ENCODE data around the gene SPEM2.

SPEM2 gene

GRCh38 chr17:7425316-7425715, at the start of gene SPEM2:
Gene SPEM2 (plus strand): TSS chr17:7425616. CDS start chr17:7425689, 73 bp downstream.
- DNase-seq (ENCODE audit: low read depth, low spot score) = no peak

GRCh38 chr17:7379134-7379533, 46.3 kb upstream of the SPEM2 start:
- DNase-seq (ENCODE audit: low read depth, low spot score) = no peak

- no peak for DNase-seq (ENCODE audit: low read depth, low spot score)
Observed at GRCh38 chr17:7380321-7380720, 45.1 kb upstream of the SPEM2 start.

DNA sequence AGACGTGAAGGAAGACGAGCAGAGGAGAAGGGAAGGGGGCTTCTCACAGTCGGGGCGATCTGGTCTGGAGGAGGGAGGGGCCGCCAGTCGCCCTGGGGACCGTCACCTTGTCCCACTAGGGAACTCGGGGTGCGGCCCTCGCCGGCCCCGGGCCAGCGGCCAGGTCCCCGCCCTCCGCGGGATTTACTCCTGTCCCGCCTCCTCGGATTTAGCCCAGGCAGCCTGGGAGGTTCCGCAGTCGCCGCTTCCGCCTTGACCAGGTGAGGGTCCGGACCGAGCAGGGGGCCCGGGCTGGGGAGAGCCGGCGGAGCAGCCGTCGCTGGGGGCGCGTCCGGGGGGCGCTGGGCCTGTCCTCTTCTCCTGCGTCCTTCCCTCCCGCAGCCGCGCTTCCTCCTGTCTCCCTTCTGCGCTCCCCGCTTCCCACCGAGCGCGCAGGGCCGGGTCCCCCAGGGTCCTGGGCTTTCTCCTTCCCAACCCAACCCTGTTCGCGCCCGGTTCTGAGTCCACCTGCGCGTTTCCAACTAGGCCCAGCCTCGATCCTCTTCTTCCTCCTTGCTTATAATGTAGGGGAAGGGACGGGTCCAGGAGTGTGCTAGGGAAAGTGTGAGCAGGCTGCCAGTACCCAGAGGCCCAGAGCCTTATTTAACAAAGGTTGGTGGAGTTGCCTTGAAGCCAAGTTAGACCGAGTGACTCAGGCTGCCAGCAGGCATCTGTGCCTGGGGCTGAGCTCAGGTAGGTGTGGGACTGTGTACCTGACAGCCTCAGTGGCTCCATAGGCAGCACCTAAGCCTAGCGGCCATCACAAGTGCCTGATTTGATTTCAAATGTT, 44.3 kb upstream of the SPEM2 start, which contains the start of gene TNK1:
TNK1 (plus strand) TSS at position 235 of the 829 bp plus-strand sequence. CDS start 1,838 bp downstream, outside the sequence.
- DNase-seq (ENCODE audit: low read depth, low spot score) = no peak

GRCh38 chr17:7382901-7383300, 42.5 kb upstream of the SPEM2 start:
- DNase-seq (ENCODE audit: low read depth, low spot score) = no peak

DNA sequence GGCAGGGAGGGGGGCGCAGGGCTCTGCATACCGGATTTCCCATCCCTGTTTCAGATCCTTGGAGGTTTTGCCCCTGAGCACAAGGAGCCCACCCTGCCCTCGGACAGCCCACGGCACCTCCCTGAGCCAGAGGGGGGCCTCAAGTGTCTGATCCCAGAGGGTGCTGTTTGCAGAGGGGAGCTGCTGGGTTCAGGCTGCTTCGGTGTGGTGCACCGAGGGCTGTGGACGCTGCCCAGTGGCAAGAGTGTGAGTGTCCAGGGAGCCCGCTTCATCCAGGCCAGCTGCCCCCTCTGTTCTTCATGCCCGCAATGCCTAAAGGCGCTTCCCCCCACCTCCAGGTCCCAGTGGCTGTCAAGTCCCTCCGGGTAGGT, 42.1 kb upstream of the SPEM2 start:
- DNase-seq (ENCODE audit: low read depth, low spot score) = no peak

DNA sequence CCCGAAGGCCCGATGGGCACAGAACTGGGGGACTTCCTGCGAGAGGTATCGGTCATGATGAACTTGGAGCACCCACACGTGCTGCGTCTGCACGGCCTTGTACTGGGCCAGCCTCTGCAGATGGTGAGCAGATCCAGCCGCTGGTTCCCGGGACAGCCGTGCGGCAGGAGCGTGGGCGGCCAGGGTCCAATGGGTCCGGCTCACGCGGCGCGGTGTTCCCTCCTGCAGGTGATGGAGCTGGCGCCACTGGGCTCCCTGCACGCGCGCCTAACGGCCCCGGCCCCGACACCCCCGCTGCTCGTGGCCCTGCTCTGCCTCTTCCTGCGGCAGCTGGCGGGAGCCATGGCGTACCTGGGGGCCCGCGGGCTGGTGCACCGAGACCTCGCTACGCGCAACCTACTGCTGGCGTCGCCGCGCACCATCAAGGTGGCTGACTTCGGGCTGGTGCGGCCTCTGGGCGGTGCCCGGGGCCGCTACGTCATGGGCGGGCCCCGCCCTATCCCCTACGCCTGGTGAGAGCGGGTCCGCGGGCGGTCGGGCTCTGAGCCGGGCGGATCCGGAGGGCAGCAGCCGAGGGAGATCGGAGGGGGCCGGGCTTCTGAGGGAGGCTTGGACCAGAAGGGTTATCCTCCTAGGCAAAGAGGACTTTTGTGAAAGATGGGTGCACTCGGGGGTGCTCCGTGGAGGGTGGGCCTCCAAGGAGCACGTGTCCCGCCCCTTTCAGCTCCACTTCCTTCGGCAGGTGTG, 41.5 kb upstream of the SPEM2 start:
- DNase-seq (ENCODE audit: low read depth, low spot score) = no peak

GRCh38 chr17:7384489-7385081, 40.8 kb upstream of the SPEM2 start:
- DNase-seq (ENCODE audit: low read depth, low spot score) = no peak

DNA sequence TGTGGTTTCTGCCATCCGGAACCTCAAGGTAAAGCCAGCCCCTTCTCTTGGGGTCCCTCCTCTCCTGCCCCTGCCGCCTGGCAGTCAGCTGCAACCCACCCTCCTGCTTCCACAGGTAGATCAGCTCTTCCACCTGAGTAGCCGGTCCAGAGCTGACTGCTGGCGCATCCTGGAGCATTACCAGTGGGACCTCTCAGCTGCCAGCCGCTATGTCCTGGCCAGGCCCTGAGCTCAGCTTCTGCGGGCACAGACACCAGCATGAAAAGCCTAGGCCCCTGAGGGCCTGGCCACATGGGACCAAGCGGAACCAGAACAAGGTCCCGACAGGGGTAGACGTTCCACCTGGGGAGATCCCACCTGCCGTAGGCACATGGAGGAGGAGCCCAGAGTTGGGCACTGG, 36.6 kb upstream of the SPEM2 start:
- no peak for DNase-seq (ENCODE audit: low read depth, low spot score)

GRCh38 chr17:7389924-7390910, 35.2 kb upstream of the SPEM2 start:
- no peak for DNase-seq (ENCODE audit: low read depth, low spot score)

DNA sequence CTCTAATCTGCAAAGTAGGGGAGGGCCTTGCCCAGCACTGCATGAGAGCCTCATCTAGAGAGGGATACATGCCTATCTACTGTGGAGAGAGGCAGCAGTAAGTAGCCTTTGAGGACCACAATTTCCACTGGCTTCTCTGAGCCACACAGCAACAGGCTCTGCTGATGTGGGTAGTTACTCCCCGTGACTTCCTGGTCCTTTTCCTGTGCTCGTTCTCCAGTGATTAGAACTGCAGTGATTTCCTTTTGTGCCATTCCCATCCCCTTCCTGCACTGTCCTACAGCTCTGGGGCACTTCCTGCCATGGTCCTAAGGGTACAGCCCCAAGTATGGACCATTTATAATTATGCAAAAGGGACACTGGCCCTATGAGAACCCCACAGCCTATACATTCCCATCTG, 34.1 kb upstream of the SPEM2 start:
- DNase-seq (ENCODE audit: low read depth, low spot score) = no peak

GRCh38 chr17:7392696-7393612, 32.5 kb upstream of the SPEM2 start:
- no peak for DNase-seq (ENCODE audit: low read depth, low spot score)

DNA sequence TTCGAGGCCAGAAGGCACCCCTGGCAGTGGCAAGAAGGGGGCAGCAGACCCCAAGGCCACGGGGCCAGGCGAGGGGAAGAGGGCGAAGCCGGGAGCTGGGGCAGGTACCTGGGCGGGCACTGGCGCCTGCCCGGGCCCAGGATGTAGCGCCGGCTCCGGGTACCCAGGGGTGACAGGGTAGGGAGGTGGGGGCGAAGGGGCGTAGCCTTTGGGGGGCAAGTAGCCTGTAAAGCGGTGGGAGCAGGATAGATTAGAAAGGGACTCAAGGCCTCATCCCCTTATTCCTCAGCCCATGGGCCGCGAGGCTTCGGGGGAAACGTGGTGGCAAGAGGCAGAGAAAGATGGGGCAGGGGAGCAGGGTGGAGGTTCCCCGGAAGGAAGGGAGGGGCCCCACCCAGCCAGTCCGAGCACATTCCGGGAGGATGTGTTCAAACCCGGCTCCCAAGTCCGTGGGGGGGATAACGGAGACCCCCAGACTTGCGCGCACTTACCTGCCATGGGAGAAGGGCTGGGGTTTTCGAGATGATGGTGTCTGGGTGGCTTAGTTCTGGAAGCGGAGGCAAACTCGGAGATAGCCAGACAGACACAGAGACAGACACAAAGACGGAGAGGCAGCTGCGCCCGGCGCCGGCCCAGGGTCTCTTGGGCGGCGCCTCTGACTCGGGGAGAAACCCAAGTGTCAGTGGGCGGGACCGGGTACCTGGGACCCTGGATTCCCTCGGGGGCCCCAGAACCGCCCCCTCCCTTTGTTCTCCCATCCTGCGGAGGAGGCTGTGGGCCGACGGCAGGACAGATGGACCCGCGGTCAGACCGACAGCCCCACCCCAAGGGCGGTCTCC, 31.6 kb upstream of the SPEM2 start:
- no peak for DNase-seq (ENCODE audit: low read depth, low spot score)

DNA sequence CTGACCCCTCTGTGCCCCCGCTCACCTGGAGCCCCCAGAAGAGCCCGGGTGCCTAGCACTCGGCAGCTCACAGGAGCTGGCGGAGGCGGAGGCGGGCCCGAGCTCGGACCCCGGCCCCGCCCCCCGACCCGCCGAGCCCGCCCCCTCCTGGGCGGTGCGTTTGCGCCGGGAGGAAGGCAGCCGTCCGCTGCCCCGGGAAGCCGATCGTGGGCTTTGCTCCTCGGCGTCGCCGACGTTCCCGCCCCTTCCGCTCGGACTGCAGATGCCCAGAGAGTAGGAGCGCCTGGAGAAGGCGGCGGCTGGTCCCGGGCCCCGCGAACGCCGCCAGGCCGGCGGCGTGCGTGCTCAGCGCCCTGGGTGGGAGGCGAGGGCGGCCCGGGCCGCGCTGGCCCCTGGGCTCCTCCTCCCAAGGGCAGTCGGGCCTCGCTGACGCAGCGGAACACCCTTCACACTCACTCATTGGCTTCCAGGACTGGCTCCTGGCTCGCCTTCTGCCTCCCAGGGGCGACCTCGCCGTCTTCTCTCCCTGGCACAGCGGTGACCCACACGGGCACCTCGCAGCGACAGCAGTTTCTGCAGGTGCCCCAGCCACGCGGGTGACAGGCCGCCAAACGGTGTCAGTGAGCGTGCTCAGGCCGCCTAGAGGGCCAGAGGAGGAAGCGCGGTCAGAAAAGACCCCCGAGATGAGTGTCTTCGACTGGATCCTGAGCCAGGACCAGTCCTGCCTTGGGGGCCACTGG, 30.8 kb upstream of the SPEM2 start, which contains the start of gene PLSCR3:
PLSCR3 (minus strand) TSS at position 74 of the 740 bp plus-strand sequence. CDS start 415 bp downstream, outside the sequence.
- DNase-seq (ENCODE audit: low read depth, low spot score) = no peak

GRCh38 chr17:7396147-7396546, 29.3 kb upstream of the SPEM2 start:
- DNase-seq (ENCODE audit: low read depth, low spot score) = no peak

DNA sequence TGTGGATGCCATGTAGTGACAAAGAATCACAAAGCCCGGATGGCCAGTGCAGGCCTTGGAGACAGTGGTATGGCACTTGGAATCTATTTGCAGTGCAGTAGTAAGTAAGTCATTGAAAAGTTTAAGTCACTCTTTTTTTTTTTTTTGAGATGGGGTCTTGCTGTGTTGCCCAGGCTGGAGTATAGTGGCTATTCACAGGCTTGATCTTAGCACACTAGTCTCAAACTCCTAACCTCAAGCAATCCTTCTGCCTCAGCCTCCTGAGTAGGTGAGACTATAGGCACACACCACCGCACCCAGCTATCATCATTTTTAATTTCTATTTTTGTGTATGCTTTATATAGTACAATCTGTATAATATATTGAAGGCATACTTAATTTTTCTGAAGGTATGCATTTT, 26.8 kb upstream of the SPEM2 start:
- DNase-seq (ENCODE audit: low read depth, low spot score) = no peak

GRCh38 chr17:7403043-7403726, 22.2 kb upstream of the SPEM2 start:
- DNase-seq (ENCODE audit: low read depth, low spot score) = no peak

DNA sequence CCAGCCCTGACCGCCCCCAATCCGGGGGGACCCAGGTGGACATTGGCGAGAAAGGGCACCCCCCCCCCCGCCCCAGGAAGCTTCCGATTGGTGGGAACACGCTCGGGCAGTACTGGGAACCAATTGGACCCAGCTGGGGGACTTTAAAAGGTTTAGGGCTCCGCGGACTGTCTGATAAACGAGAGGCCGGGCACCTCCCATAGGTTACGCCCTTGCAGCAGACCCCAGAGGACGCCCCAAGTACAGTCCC, 21.8 kb upstream of the SPEM2 start:
- no peak for DNase-seq (ENCODE audit: low read depth, low spot score)

All from iPS DF 19.7 (cell line).